GM12878 (cell line): ENCODE results near the gene IFNGR2. TPM values are rescaled to one million over a fixed set of nuclear protein-coding genes. Genes with fewer than 3 reads are reported as not detected.
"Not testable (repeated sequence)": the region's sequence is repeated elsewhere in the genome, so short reads cannot be mapped to it uniquely, and the experiment has no call there.

Experiments
- ATAC-seq: fragments of 200-7000 bp; cut with Tn5 transposase; 3 replicates; pipeline ENCODE4 v1.9.1; 2020; ENCODE audit warnings: mild to moderate bottlenecking, moderate library complexity
- BruUV-seq: library from RNA; stranded (reverse); fragments of 400-500 nt; replicated peaks from 2 replicates; lab custom pipeline; 2021; lab: Mats Ljungman, UMichigan
- CTCF ChIA-PET: fragments of 300-600 bp; sonication (Branson Sonifier 250); formaldehyde crosslinking; extraction: SDS; loops from one replicate; lab custom pipeline; 2021; ENCODE audit warnings: inconsistent platforms; lab: Yijun Ruan, JAX
- POLR2A ChIA-PET: fragments of 350-600 bp; formaldehyde crosslinking; extraction: SDS; loops from one replicate; lab custom pipeline; 2021; ENCODE audit warnings: inconsistent platforms; lab: Charles Lee
- RAD21 ChIA-PET: fragments of 300-600 bp; sonication (Branson Sonifier 250); formaldehyde crosslinking; loops from one replicate; lab custom pipeline; 2023; ENCODE audit warnings: antibody characterized with exemption; ENCODE audit not compliant: unreplicated experiment; lab: Charles Lee
- SMC1A ChIA-PET: fragments of 300-600 bp; sonication (Branson Sonifier 250); formaldehyde crosslinking; loops from one replicate; lab custom pipeline; 2023; ENCODE audit not compliant: unreplicated experiment, uncharacterized antibody; lab: Charles Lee
- DNase-seq: peaks from one replicate; pipeline ENCODE4 v3.0.0-alpha.2; 2011; ENCODE audit warnings: low read depth, low spot score
- FAIRE-seq: peaks from 3 replicates; lab custom pipeline; 2011; peaks lifted over from hg19 to GRCh38; lab: Jason Lieb, UNC
- H2AFZ ChIP-seq: 2 replicates; pipeline ENCODE4 v1.6.0; 2011; ENCODE audit warnings: low read depth, low read length, control low read depth; ENCODE audit not compliant: control insufficient read depth
- H3K27ac ChIP-seq: 2 replicates; pipeline ENCODE4 v1.5.1; 2011; ENCODE audit warnings: control low read depth; ENCODE audit not compliant: control insufficient read depth, insufficient read depth
- H3K27me3 ChIP-seq, 2 experiments: replicated peaks in 1 of 2; 2 replicates each; pipeline versions ENCODE4 v1.6.0 to v1.6.1; 2011; ENCODE audit warnings: low read length in 1 of 2; ENCODE audit not compliant: control insufficient read depth in 2 of 2, insufficient read depth in 2 of 2
- H3K36me3 ChIP-seq, 2 experiments: 2 replicates each; pipeline ENCODE4 v1.5.1; 2011; ENCODE audit warnings: low read length in 1 of 2; ENCODE audit not compliant: control insufficient read depth in 2 of 2, insufficient read depth in 2 of 2
- H3K4me1 ChIP-seq: 2 replicates; pipeline ENCODE4 v1.6.1; 2011; ENCODE audit warnings: mild to moderate bottlenecking, low read length, moderate library complexity, mixed read lengths; ENCODE audit not compliant: control insufficient read depth, insufficient read depth
- H3K4me2 ChIP-seq: 2 replicates; pipeline ENCODE4 v1.6.0; 2011; ENCODE audit warnings: control low read depth; ENCODE audit not compliant: control insufficient read depth, insufficient read depth
- H3K4me3 ChIP-seq: fragments of 200-600 bp; sonication (generic); 2 replicates; pipeline ENCODE4 v1.5.1; 2016
- H3K79me2 ChIP-seq: 2 replicates; pipeline ENCODE4 v1.6.0; 2011; ENCODE audit warnings: low read length; ENCODE audit not compliant: control insufficient read depth, insufficient read depth
- H3K9ac ChIP-seq: 2 replicates; pipeline ENCODE4 v1.8.0; 2011; ENCODE audit warnings: low read length, control low read depth, mixed read lengths; ENCODE audit not compliant: control insufficient read depth, insufficient read depth
- H3K9me3 ChIP-seq: replicated peaks from 3 replicates; pipeline ENCODE4 v1.5.1; 2011; ENCODE audit warnings: mild to moderate bottlenecking, low read length; ENCODE audit not compliant: control insufficient read depth, insufficient read depth
- H4K20me1 ChIP-seq: 2 replicates; pipeline ENCODE4 v1.6.0; 2011; ENCODE audit not compliant: control insufficient read depth, insufficient read depth
- E2F8 ChIP-seq: fragments of 450-650 bp; IDR thresholded peaks from 2 replicates; pipeline ENCODE4 v1.6.1; 2018; ENCODE audit warnings: mild to moderate bottlenecking, low read depth, moderate library complexity; ENCODE audit not compliant: partially characterized antibody
- EGR1 ChIP-seq, 2 experiments: IDR thresholded peaks; 1 replicate in 1 of 2; 2 replicates in 1 of 2; pipeline ENCODE4 v1.6.1; 2011 to 2012; ENCODE audit warnings: low read depth in 2 of 2, low read length in 2 of 2, borderline replicate concordance in 1 of 2, mild to moderate bottlenecking in 1 of 2, moderate library complexity in 1 of 2
- FOS ChIP-seq: IDR thresholded peaks from 3 replicates; pipeline ENCODE4 v1.6.1; 2011; ENCODE audit warnings: borderline replicate concordance; ENCODE audit not compliant: insufficient read length; ENCODE audit errors: extremely low read depth
- HDAC2 ChIP-seq: fragments of 200-600 bp; sonication (generic); IDR thresholded peaks from 2 replicates; pipeline ENCODE4 v1.6.1; 2017
- MEF2A ChIP-seq: IDR thresholded peaks from 2 replicates; pipeline ENCODE4 v1.6.1; 2011; ENCODE audit warnings: low read depth, mild to moderate bottlenecking, low read length, moderate library complexity; ENCODE audit not compliant: insufficient read depth
- NFXL1 ChIP-seq: fragments of 450-650 bp; IDR thresholded peaks from 2 replicates; pipeline ENCODE4 v1.6.1; 2017; ENCODE audit warnings: antibody characterized with exemption, mild to moderate bottlenecking, borderline replicate concordance
- NR2C1 ChIP-seq: fragments of 450-650 bp; IDR thresholded peaks from 2 replicates; pipeline ENCODE4 v1.6.1; 2017; ENCODE audit warnings: antibody characterized with exemption, mild to moderate bottlenecking, moderate library complexity
- RAD51 ChIP-seq: fragments of 450-650 bp; IDR thresholded peaks from 2 replicates; pipeline ENCODE4 v1.6.1; 2016; ENCODE audit warnings: moderate library complexity, mild to moderate bottlenecking, inconsistent platforms
- SMC3 ChIP-seq: IDR thresholded peaks from 2 replicates; pipeline ENCODE4 v1.6.1; 2011; ENCODE audit warnings: low read length, improper control_type of control experiment, borderline replicate concordance
- ZBTB33 ChIP-seq: fragments of 450-650 bp; IDR thresholded peaks from 2 replicates; pipeline ENCODE4 v1.6.1; 2017; ENCODE audit warnings: mild to moderate bottlenecking
- ZNF274 ChIP-seq: IDR thresholded peaks from one replicate; pipeline ENCODE4 v1.8.0; 2011; ENCODE audit not compliant: insufficient read length, insufficient read depth
- WGBS: methylation state at CpG from one replicate; pipeline ENCODE4 v1.1.6; 2016; ENCODE audit warnings: low lambda C conversion rate; ENCODE audit not compliant: insufficient replicate concordance, insufficient coverage; ENCODE audit errors: missing lambda C conversion rate; 5-methylcytosine and 5-hydroxymethylcytosine counted together
- in situ Hi-C: fragments of 300-500 bp; cut with MboI; formaldehyde crosslinking; loops from 9 replicates; pipeline ENCODE4 v1.14.3; 2018; ENCODE audit warnings: mixed read lengths
- intact Hi-C: fragments of 100-400 bp; cut with micrococcal nuclease; formaldehyde crosslinking; loops from one replicate; pipeline ENCODE4 v1.14.2; 2022; ENCODE audit not compliant: unreplicated experiment
- polyA plus RNA-seq, 11 experiments: library from polyadenylated mRNA; depleted of rRNA in 4 of 11; unstranded in 6 of 11; stranded (reverse) in 5 of 11; fragments of >200 nt; fragmentation: Nextera tagmentation in 4 of 11; fragmentation: Illumina TruSeq in 1 of 11; extraction: Ambion mirVana in 4 of 11; extraction: Trizol in 1 of 11; gene quantifications; 1 replicate in 1 of 11; 2 replicates in 10 of 11; pipeline versions ENCODE4 v1.2.1 to v1.2.3, GENCODE V29; 2011 to 2016; ENCODE audit warnings: inconsistent platforms in 2 of 11, missing spikeins in 2 of 11, low read depth in 1 of 11
- total RNA-seq, 4 experiments: library from RNA; depleted of rRNA in 3 of 4; stranded (reverse); fragments of >200 nt in 3 of 4; fragmentation: Illumina TruSeq in 1 of 4; extraction: Trizol in 1 of 4; gene quantifications; 2 replicates each; pipeline versions ENCODE4 v1.2.1 to v1.2.3, GENCODE V29; 2013 to 2021

The IFNGR2 gene
- total and polyA plus RNA-seq, 10 of the 15 experiments (the other 5 are each of a cell fraction or from before 2014, with no cell fraction given), result 23.6 to 98.8 (median 77.0) TPM

DNA sequence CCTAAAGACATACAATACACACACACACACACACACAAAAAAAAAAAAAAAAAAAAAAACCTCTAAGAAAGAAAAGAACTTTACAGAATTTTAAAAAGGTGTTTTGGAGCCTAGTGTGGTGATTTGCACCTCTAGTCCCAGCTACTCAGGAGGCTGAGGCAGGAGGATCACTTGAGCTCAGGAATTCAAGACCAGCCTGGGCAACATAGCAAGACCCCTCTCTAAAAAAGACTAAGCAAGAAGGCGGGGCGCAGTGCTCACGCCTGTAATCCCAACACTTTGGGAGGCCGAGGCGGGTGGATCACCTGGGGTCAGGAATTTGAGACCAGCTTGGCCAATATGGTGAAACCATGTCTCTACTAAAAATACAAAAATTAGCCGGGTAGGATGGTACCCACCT, 43.4 kb downstream of the IFNGR2 start:
- not testable (repeated sequence) for H3K4me2 ChIP-seq, H3K4me3 ChIP-seq, H3K9me3 ChIP-seq, H3K9ac ChIP-seq, H3K27me3 ChIP-seq, DNase-seq, H3K36me3 ChIP-seq, BruUV-seq, ATAC-seq, H3K79me2 ChIP-seq, FAIRE-seq, H4K20me1 ChIP-seq, H3K27ac ChIP-seq, H2AFZ ChIP-seq
- POLR2A ChIA-PET, result interaction anchor here (0.6 kb wide), 3 partner anchors 10 to 675 kb away, joined by 3 to 6 read pairs (median 3); partner anchors contain the start of gene PAXBP1
- SMC1A ChIA-PET, result interaction anchor here (0.7 to 9.6 kb wide), 11 partner anchors 11 to 249 kb away, joined by 3 to 133 read pairs (median 5); no protein-coding TSS in a partner anchor
- in situ Hi-C loops, result loop anchor here (10.0 kb wide), 1 partner anchor 512 kb away; no protein-coding TSS in a partner anchor
- peaks cover 10% of the 10 kb centered on the region for H3K4me1 ChIP-seq
- intact Hi-C loops, result loop anchor here (5.0 to 10.0 kb wide), 4 partner anchors 314 to 612 kb away; no protein-coding TSS in a partner anchor
- 97% methylated on average over 6 of the region's 6 CpGs for WGBS
- RAD21 ChIA-PET, result interaction anchor here (0.6 to 8.5 kb wide), 9 partner anchors 12 to 250 kb away, joined by 3 to 148 read pairs (median 15); partner anchors contain the start of gene TMEM50B
- CTCF ChIA-PET, result interaction anchor here (1.0 to 12.7 kb wide), 10 partner anchors 9 to 500 kb away, joined by 4 to 319 read pairs (median 6); no protein-coding TSS in a partner anchor

DNA sequence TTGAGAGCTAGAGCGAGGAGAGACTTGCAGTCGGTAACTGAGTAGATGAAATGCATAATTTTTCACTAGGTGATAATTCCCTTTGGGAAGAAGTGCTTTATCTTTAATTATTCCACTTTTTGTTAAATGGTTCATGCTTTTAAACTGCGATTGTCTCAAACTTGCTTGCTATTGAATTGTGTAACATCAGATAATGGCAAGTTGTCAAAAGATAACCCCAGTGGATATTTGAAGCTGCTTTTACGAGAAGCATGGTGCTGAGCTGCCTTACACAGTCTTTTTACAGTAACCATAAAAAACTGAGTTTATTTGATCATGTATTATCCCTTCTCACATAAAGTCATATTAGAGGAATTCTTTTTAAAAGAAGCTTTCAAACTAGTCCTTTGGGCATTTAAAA, 46.4 kb downstream of the IFNGR2 start:
- no peak overlapping the region for H3K9ac ChIP-seq
- H4K20me1 ChIP-seq, result no peaks in the 10 kb centered on the region
- peaks cover 0 to 4% of the 10 kb centered on the region in 2 experiments; a peak in 2 of 4 replicates for H3K36me3 ChIP-seq
- ChIA-PET CTCF (interaction anchor here (0.9 to 12.7 kb wide), 7 partner anchors 12 to 249 kb away, joined by 3 to 319 read pairs (median 4); no protein-coding TSS in a partner anchor), RAD21 (interaction anchor here (1.0 to 1.1 kb wide), 2 partner anchors 88 to 156 kb away, joined by 3 read pairs; no protein-coding TSS in a partner anchor), SMC1A (interaction anchor here (1.0 to 2.8 kb wide), 5 partner anchors 13 to 252 kb away, joined by 3 to 11 read pairs (median 4); no protein-coding TSS in a partner anchor), POLR2A (interaction anchor here (0.9 kb wide), 1 partner anchor 44 kb away, joined by 6 read pairs; no protein-coding TSS in a partner anchor)
- no peak overlapping the region for H3K27ac ChIP-seq
- FAIRE-seq, result no peak
- no peaks in the 10 kb centered on the region for H3K79me2 ChIP-seq
- H3K4me1 ChIP-seq, result no peaks in the 10 kb centered on the region
- TSS peak; percentile 74 for BruUV-seq
- H2AFZ ChIP-seq, result no peak overlapping the region
- no peak overlapping the region for H3K4me3 ChIP-seq
- no peak for DNase-seq
- ATAC-seq, result no peak
- intact Hi-C loops, result loop anchor here (5.0 to 10.0 kb wide), 4 partner anchors 317 to 615 kb away; no protein-coding TSS in a partner anchor
- H3K4me2 ChIP-seq, result no peak overlapping the region
- no peaks in the 10 kb centered on the region for H3K9me3 ChIP-seq
- no peaks in the 10 kb centered on the region for H3K27me3 ChIP-seq
- in situ Hi-C loops, result loop anchor here (10.0 kb wide), 1 partner anchor 515 kb away; no protein-coding TSS in a partner anchor
- WGBS, result 96% methylated on average over 4 of the region's 4 CpGs
- TF ChIP-seq RAD51, result no peak
- TF ChIP-seq E2F8, result no peak
- no peak for TF ChIP-seq EGR1 (IDR thresholded peaks at IDR 0.05; ENCODE audit: borderline replicate concordance in 1 of 2, low read depth in 2 of 2, low read length in 2 of 2)
- no peak for TF ChIP-seq ZNF274
- no peak for TF ChIP-seq HDAC2
- no peak for TF ChIP-seq NFXL1
- no peak for TF ChIP-seq MEF2A
- TF ChIP-seq NR2C1, result no peak
- TF ChIP-seq SMC3, result no peak
- TF ChIP-seq ZBTB33, result no peak
- TF ChIP-seq FOS, result no peak
